HEK293T (cell line): Measurements from ENCODE around the gene WNT8A.
"Not testable (repeated sequence)": the region's sequence is repeated elsewhere in the genome, so short reads cannot be mapped to it uniquely, and the experiment has no call there.

Experiments used
- CTCF ChIA-PET: fragments of 350-600 bp; formaldehyde crosslinking; extraction: SDS; loops from one replicate; lab custom pipeline; 2021; ENCODE audit warnings: antibody characterized with exemption, inconsistent platforms; lab: Yijun Ruan, JAX
- POLR2A ChIA-PET: fragments of 350-600 bp; formaldehyde crosslinking; extraction: SDS; loops from one replicate; lab custom pipeline; 2020; ENCODE audit warnings: antibody characterized with exemption, inconsistent platforms; lab: Yijun Ruan, JAX
- DNase-seq: peaks from one replicate; pipeline ENCODE4 v3.0.0; 2012; ENCODE audit warnings: mixed read lengths; ENCODE audit errors: extremely low spot score
- ARNT ChIP-seq: fragments of 450-650 bp; IDR thresholded peaks from 2 replicates; pipeline ENCODE4 v1.6.1; 2017; ENCODE audit warnings: mild to moderate bottlenecking
- BHLHE40 ChIP-seq: fragments of 450-650 bp; IDR thresholded peaks from 2 replicates; pipeline ENCODE4 v1.6.1; 2016; ENCODE audit warnings: mild to moderate bottlenecking, moderate library complexity, borderline replicate concordance
- CTBP1 ChIP-seq: fragments of 450-650 bp; IDR thresholded peaks from 2 replicates; pipeline ENCODE4 v1.6.1; 2016; ENCODE audit warnings: borderline replicate concordance
- ELF4 ChIP-seq: fragments of 450-650 bp; IDR thresholded peaks from 2 replicates; pipeline ENCODE4 v1.6.1; 2017; ENCODE audit warnings: antibody characterized with exemption
- FOXA1 ChIP-seq: fragments of 450-650 bp; IDR thresholded peaks from 2 replicates; pipeline ENCODE4 v1.6.1; 2016; ENCODE audit warnings: mild to moderate bottlenecking
- FOXK2 ChIP-seq: fragments of 450-650 bp; IDR thresholded peaks from 2 replicates; pipeline ENCODE4 v1.6.1; 2016; ENCODE audit warnings: mild to moderate bottlenecking
- FOXM1 ChIP-seq: fragments of 450-650 bp; IDR thresholded peaks from 2 replicates; pipeline ENCODE4 v1.6.1; 2017; ENCODE audit warnings: mild to moderate bottlenecking, borderline replicate concordance
- HDGF ChIP-seq: fragments of 450-650 bp; IDR thresholded peaks from 2 replicates; pipeline ENCODE4 v1.6.1; 2017; ENCODE audit warnings: antibody characterized with exemption, borderline replicate concordance
- L3MBTL2 ChIP-seq: fragments of 450-650 bp; conservative IDR thresholded peaks from 2 replicates; pipeline ENCODE4 v1.6.1; 2016; ENCODE audit warnings: mild to moderate bottlenecking
- LEF1 ChIP-seq: fragments of 450-650 bp; IDR thresholded peaks from 2 replicates; pipeline ENCODE4 v1.6.1; 2017; ENCODE audit warnings: mild to moderate bottlenecking, borderline replicate concordance
- NFRKB ChIP-seq: fragments of 450-650 bp; IDR thresholded peaks from 2 replicates; pipeline ENCODE4 v1.6.1; 2016; ENCODE audit warnings: mild to moderate bottlenecking, moderate library complexity
- SP1 ChIP-seq: fragments of 450-650 bp; IDR thresholded peaks from 2 replicates; pipeline ENCODE4 v1.6.1; 2017
- SUZ12 ChIP-seq: fragments of 450-650 bp; IDR thresholded peaks from 2 replicates; pipeline ENCODE4 v1.6.1; 2016; ENCODE audit warnings: mild to moderate bottlenecking
- TARDBP ChIP-seq: fragments of 450-650 bp; IDR thresholded peaks from 2 replicates; pipeline ENCODE4 v1.6.1; 2016
- ZNF384 ChIP-seq: fragments of 450-650 bp; IDR thresholded peaks from 2 replicates; pipeline ENCODE4 v1.6.1; 2016
- TF ChIP-seq, protein P1 (sequence below): fragments of 450-650 bp; IDR thresholded peaks from 2 replicates; pipeline ENCODE4 v1.6.1; 2016

Gene WNT8A

GRCh38 chr5:138051441-138052296, 32.2 kb upstream of the WNT8A start:
- no peak for DNase-seq
- POLR2A ChIA-PET = no interaction called here
- CTCF ChIA-PET = no interaction called here
- TF ChIP-seq, protein P1, sequence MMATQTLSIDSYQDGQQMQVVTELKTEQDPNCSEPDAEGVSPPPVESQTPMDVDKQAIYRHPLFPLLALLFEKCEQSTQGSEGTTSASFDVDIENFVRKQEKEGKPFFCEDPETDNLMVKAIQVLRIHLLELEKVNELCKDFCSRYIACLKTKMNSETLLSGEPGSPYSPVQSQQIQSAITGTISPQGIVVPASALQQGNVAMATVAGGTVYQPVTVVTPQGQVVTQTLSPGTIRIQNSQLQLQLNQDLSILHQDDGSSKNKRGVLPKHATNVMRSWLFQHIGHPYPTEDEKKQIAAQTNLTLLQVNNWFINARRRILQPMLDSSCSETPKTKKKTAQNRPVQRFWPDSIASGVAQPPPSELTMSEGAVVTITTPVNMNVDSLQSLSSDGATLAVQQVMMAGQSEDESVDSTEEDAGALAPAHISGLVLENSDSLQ = no peak
- TF ChIP-seq SUZ12 (no peak), SP1 (no peak), FOXM1 (no peak), LEF1 (no peak), ARNT (no peak), CTBP1 (no peak), BHLHE40 (no peak), FOXK2 (no peak), FOXA1 (no peak), NFRKB (no peak), L3MBTL2 (no peak), HDGF (no peak), ELF4 (no peak), TARDBP (no peak), ZNF384 (no peak)

- CTCF ChIA-PET = interaction anchor here (2.5 kb wide), 1 partner anchor 12 kb away, joined by 9 read pairs; no protein-coding TSS in a partner anchor
- DNase-seq, POLR2A ChIA-PET: not testable (repeated sequence)
These were observed 31.1 kb upstream of the WNT8A start for GRCh38 chr5:138052718-138053117.

- CTCF ChIA-PET = interaction anchor here (2.5 kb wide), 1 partner anchor 12 kb away, joined by 9 read pairs; no protein-coding TSS in a partner anchor
These were observed 30.3 kb upstream of the WNT8A start for GRCh38 chr5:138053554-138053953.

DNA sequence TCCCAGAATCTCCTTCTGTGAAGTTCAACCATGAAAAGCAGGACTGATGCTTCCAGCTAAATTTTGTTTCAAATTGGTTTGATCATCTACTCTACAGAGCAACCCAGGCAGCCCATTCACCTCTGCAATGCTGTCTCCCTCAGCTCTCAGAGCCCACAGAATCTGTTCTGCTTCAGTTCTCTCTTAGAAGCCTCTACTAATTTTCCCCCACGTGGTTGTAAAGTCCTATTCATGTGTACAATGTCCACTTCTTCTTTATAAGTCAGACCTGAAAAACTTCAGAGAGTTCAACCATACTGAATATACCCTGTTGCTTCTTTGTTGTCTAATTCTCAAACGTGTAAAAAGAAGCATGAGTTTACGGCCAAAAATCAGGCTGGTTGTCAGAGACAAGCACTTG, 29.6 kb upstream of the WNT8A start:
- TF ChIP-seq BHLHE40 = no peak
- TF ChIP-seq NFRKB = no peak
- TF ChIP-seq LEF1 = no peak
- no peak for TF ChIP-seq ELF4
- TF ChIP-seq SUZ12 = no peak
- TF ChIP-seq L3MBTL2 = no peak
- no peak for TF ChIP-seq FOXM1
- no peak for TF ChIP-seq CTBP1
- TF ChIP-seq ZNF384 = no peak
- TF ChIP-seq HDGF = no peak
- no peak for TF ChIP-seq SP1
- TF ChIP-seq TARDBP = no peak
- DNase-seq = no peak
- POLR2A ChIA-PET = no interaction called here
- CTCF ChIA-PET = interaction anchor here (1.2 to 2.5 kb wide), 2 partner anchors 11 to 18 kb away, joined by 3 to 9 read pairs; no protein-coding TSS in a partner anchor

More at GRCh38 chr5:138053554-138053953, 30.3 kb upstream of the WNT8A start:
- DNase-seq = no peak
- TF ChIP-seq SP1 (no peak), ARNT (no peak), ZNF384 (no peak), HDGF (no peak), SUZ12 (no peak), FOXA1 (no peak), FOXK2 (no peak), LEF1 (no peak), ELF4 (no peak), BHLHE40 (no peak), TARDBP (no peak), L3MBTL2 (no peak), CTBP1 (no peak), FOXM1 (no peak), NFRKB (no peak)
- TF ChIP-seq, protein P1 = no peak
- POLR2A ChIA-PET = no interaction called here

DNA sequence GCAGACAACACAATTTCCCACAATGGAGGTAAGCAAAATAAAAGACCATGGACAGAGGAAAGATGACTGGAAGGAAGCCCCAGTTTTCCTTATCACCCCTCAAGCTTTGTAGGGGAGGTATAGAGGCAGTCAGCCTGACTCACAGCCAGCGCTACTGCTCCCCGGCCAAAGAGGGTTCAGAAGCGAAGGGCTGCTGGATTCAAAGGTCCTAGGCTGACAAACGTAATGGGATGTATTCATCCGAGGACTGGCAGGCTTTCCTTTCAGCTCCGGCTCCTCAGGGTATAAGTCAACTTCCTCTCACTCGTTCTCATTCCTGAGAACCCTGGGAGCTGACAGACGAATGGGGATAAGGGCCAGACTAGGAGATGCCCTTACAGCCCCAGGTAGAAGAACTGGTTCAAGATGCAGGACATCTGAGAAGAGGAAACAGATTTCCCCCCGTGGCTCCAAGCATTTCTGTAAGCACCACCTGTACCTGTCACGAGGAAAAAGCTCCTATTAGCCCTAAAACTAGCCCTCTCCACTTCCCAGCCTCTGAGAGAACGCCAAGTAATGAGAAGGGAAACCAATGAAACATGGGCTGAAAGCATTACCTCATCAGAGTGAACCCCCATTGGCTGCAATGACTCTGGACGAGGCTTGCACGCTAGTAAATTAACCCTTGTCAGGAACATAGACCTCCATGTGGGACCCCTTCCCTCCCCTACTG, 28.8 kb upstream of the WNT8A start:
- POLR2A ChIA-PET = no interaction called here
- CTCF ChIA-PET = interaction anchor here (0.8 to 2.5 kb wide), 4 partner anchors 10 to 19 kb away, joined by 3 to 9 read pairs (median 4); no protein-coding TSS in a partner anchor
- no peak for DNase-seq
- TF ChIP-seq SUZ12 = no peak
- TF ChIP-seq LEF1 = no peak
- TF ChIP-seq TARDBP = no peak
- no peak for TF ChIP-seq HDGF
- no peak for TF ChIP-seq BHLHE40
- TF ChIP-seq FOXK2 = no peak
- TF ChIP-seq ARNT = no peak
- TF ChIP-seq, protein P1 = no peak
